Fibroblast of villous mesenchyme (primary cell): ENCODE results near the gene GPR153. TPM values are rescaled to one million over a fixed set of nuclear protein-coding genes. Genes with fewer than 3 reads are reported as not detected.

Experiments used
- DNase-seq: peaks from one replicate; pipeline ENCODE4 v3.0.0-alpha.2; 2010; ENCODE audit warnings: low read depth
- H3K4me3 ChIP-seq: 2 replicates; pipeline ENCODE4 v1.5.1; 2011; ENCODE audit warnings: low read depth, mild to moderate bottlenecking, low read length
- CTCF ChIP-seq: IDR thresholded peaks from 2 replicates; pipeline ENCODE4 v1.5.1; 2012; ENCODE audit warnings: low read depth, mild to moderate bottlenecking, low read length; ENCODE audit not compliant: insufficient read depth
- total RNA-seq: library from RNA; depleted of rRNA; stranded (reverse); fragments of >200 nt; gene quantifications from 2 replicates; pipeline ENCODE4 v1.2.3, GENCODE V29; 2012

Gene GPR153
- total RNA-seq, 1 donor, result 5.2 TPM

DNA sequence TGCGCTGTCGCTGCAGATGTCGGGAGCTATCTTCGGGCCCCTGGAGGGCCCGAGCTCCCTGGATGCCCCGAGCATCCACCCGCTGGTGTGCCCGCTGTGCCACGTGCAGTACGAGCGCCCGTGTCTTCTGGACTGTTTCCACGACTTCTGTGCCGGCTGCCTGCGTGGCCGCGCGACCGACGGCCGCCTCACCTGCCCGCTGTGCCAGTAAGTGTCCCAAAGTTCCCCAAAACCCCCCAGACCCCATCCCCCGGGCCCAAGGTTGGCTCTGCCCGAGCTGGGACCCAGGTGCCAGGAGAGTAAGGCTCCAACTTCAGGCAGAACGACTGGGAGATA lies 54.4 kb downstream of the GPR153 start:
- peak overlapping the region; percentile 62 for H3K4me3 ChIP-seq
- TF ChIP-seq CTCF, result no peak
- no peak for DNase-seq

DNA sequence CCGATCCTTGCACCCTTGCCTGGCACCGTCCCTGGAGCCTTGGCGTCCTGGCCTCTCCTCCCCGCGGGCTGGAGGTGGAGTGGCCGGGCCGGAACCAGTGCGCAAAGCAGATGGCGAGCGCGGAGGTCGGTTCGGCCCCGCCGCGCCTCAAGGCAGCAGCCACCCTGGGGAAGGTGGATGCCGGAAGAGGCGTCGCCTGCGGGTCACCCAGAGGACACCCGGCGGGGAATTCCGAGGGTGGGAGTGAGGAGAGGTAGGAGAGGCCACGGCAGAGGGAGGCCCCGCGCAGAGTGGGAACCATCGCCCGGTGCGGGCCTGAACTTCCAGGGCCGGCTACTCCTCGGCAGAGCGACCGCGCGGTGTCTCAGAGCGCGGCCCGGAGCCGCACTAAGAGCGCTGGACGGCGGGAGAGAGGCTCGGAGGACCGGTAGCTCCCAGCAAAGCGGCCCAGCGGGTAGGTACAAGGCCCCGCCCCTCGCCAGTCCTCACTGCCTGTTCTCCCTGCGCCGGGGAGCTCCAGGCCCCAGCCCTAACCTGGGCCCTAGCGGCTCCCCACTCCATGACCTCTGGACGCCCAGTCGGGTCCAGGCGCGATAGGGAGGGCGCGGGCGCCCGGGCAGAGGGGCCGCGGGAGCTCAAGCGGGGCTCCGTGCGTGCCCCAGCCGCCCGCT lies 54.9 kb downstream of the GPR153 start, which contains the start of gene RNF207:
Gene RNF207, plus strand, starts transcription at position 271 of the 671 bp plus-strand sequence. CDS start 417 bp downstream, outside the sequence.
- peak; percentile 65 for DNase-seq
- TF ChIP-seq CTCF, result no peak
- H3K4me3 ChIP-seq, result peak within 1 kb of the TSS; percentile 62

DNA sequence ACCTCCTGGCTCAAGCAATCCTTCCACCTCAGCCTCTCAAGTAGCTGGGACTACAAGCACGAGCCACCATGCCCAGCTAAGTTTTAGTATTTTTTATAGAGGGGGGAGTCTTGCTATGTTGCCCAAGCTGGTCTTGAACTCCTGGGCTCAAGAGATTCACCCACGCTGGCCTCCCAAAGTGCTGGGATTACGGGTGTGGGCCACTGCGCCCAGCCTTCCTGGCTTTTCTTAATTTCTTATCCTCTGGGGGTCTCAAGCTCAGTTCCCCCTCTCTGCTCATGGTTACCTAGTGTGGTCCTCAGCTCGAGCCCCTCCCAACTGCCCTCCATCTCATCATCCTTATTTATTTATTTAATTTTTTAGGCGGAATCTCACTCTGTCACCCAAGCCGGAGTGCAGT lies 58.6 kb downstream of the GPR153 start:
- DNase-seq, result no peak
- no peak for TF ChIP-seq CTCF
- no peak overlapping the region for H3K4me3 ChIP-seq

DNA sequence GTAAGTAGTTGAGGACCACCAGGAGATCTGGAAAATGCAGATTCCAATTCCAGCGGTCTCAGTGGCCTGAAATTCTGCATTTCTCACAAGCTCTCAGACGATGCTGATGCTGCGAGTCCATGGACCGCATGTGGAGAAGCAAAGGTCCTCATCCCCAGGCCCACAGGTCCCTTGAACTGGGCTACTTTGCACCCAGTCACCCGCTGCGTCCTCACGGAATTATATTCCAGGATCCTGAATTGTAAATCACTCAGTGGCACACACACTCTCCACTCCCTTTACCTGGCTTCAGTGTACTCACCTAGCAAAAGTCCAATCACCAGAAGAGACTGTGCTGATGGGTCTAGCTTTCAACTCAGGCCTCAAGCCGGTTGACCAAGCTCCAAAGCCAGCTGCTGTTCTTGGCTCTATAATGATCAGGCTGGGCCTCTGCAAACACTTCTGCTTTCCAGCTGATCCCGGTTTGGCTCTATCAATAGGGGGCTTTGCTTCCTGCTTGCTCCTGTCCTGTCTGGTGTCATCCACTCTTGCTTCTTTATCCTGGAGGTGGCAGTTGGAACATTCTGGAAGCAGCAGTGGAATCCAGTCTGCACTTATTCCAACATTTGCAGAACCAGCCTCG lies 60.6 kb downstream of the GPR153 start:
- no peak for DNase-seq
- peak overlapping the region; percentile 98 for H3K4me3 ChIP-seq
- TF ChIP-seq CTCF, result no peak

GRCh38 chr1:6199298-6200187 lies 61.4 kb downstream of the GPR153 start, which contains the start of gene RPL22:
RPL22 (minus strand) TSS chr1:6199595; CDS start chr1:6199573, 22 bp downstream.
- DNase-seq, result peak; percentile 99
- peak within 1 kb of the TSS; percentile 98 for H3K4me3 ChIP-seq
- TF ChIP-seq CTCF, result no peak

DNA sequence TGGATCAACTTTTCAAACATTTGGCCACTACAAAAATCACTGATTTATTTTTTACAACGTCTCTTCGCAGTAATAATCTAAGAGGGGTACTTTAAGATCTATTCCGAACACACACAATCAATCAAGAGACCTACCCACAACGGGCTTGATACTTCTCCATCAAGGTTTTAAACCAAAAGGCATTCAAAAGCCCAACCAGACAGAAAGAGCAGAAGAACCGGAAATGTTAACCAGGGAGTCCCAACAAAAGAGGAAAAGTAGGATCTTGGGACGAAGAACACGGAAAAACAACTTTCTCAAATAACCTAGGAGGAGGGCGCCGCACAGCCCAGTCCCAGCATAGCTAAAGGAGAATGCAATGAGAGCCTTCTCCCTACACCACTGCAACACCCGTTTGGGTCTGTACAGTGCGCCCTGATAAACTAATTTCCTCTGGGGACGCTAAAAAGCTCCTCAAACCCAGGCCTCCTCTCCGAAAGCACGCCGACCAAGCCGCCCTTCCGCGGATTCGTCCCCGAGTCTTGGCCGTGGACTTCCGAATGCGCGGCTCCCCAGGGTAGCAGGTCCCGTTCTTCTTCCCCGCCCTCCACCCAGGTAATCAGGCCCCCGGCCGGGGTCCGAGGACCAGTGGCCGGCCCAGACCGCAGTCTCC lies 62.1 kb downstream of the GPR153 start:
- H3K4me3 ChIP-seq, result peak overlapping the region; percentile 98
- DNase-seq, result peak; percentile 32
- TF ChIP-seq CTCF, result no peak
